ENCODE results near the gene SLC16A6. TPM values are rescaled to one million over a fixed set of nuclear protein-coding genes. Genes with fewer than 3 reads are reported as not detected.
A peak's percentile ranks its signal among the peaks of the same experiment; 100 is the strongest.
"Not testable (repeated sequence)": the region's sequence is repeated elsewhere in the genome, so short reads cannot be mapped to it uniquely, and the experiment has no call there.

Gene SLC16A6
- total RNA-seq, 1 donor from 2014 or later, result 0.23 TPM

- Mint-ChIP-seq H3K36me3 (ENCODE audit: low read depth) (no peaks in the 10 kb centered on the region), H3K27me3 (ENCODE audit: low read depth) (peaks cover 45% of the 10 kb centered on the region), H3K4me3 (peak overlapping the region; percentile 81), H3K4me1 (peaks cover 19% of the 10 kb centered on the region), H3K27ac (ENCODE audit: unreplicated experiment) (no peak overlapping the region), H3K9me3 (no peaks in the 10 kb centered on the region)
- TF ChIP-seq CTCF (conservative IDR thresholded peaks at IDR 0.05), result no peak
- no peak for DNase-seq (ENCODE audit: low read depth, low spot score)
These were observed 2.1 kb downstream of the SLC16A6 start for GRCh38 chr17:68288804-68289203.

DNA sequence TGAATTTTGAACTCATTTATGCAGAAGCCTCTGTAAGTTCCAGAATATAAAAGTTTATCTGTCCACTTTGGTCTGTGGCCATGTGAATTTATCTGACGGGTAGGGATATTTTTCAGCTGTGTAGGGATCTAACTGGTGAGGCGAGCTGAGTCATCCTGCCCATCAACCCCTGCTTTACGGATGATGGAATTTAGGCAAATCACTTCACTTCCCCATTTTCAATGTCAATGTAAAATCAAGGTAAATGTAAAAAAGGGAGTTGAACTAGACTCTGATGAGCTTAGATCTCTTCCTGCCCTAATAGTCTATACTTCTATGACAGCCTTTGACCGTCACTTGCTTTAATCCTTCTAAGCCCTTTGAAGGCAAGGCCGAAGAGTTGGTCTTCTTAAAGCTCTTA, 2.6 kb downstream of the SLC16A6 start:
- DNase-seq (ENCODE audit: low read depth, low spot score), result no peak
- Mint-ChIP-seq H3K4me1 (peaks cover 17% of the 10 kb centered on the region), H3K36me3 (ENCODE audit: low read depth) (no peaks in the 10 kb centered on the region), H3K9me3 (no peaks in the 10 kb centered on the region), H3K4me3 (peak overlapping the region; percentile 81), H3K27ac (ENCODE audit: unreplicated experiment) (no peak overlapping the region), H3K27me3 (ENCODE audit: low read depth) (peaks cover 45% of the 10 kb centered on the region)
- no peak for TF ChIP-seq CTCF (conservative IDR thresholded peaks at IDR 0.05)

DNA sequence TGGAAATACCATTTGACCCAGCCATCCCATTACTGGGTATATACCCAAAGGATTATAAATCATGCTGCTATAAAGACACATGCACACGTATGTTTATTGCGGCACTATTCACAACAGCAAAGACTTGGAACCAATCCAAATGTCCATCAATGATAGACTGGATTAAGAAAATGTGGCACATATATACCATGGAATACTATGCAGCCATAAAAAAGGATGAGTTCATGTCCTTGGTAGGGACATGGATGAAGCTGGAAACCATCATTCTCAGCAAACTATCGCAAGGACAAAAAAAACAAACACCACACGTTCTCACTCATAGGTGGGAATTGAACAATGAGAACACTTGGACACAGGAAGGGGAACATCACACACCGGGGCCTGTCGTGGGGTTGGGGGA, 9.0 kb downstream of the SLC16A6 start:
- DNase-seq (ENCODE audit: low read depth, low spot score); H3K4me1 Mint-ChIP-seq; H3K4me3 Mint-ChIP-seq; H3K36me3 Mint-ChIP-seq (ENCODE audit: low read depth); H3K27me3 Mint-ChIP-seq (ENCODE audit: low read depth); H3K27ac Mint-ChIP-seq (ENCODE audit: unreplicated experiment); H3K9me3 Mint-ChIP-seq: not testable (repeated sequence)

DNA sequence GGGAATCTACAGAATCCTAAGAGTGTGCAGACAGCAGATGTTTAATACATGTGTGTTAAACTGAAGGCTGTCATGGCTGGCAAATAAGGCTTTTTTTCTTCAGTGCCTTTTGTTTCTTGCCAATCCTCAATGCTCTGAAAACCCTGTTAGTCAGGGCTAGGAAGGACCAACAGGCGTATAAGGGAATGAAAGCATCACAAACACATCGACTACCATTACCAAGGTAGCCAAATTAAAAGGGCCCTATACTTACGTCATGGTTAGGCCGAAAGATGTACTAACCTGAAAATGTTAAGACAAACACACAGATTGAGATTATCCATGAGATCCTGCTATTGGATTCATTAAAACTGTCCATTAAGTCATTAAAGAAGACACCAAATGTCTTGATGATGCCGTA, 13.1 kb downstream of the SLC16A6 start:
- no peaks in the 10 kb centered on the region for H3K4me1 Mint-ChIP-seq
- H3K9me3 Mint-ChIP-seq, result peaks cover 9% of the 10 kb centered on the region
- H3K27ac Mint-ChIP-seq (ENCODE audit: unreplicated experiment), result no peak overlapping the region
- no peaks in the 10 kb centered on the region for H3K27me3 Mint-ChIP-seq (ENCODE audit: low read depth)
- no peak for DNase-seq (ENCODE audit: low read depth, low spot score)
- H3K4me3 Mint-ChIP-seq, result no peak overlapping the region
- peaks cover 9% of the 10 kb centered on the region for H3K36me3 Mint-ChIP-seq (ENCODE audit: low read depth)
- TF ChIP-seq CTCF (conservative IDR thresholded peaks at IDR 0.05), result no peak

DNA sequence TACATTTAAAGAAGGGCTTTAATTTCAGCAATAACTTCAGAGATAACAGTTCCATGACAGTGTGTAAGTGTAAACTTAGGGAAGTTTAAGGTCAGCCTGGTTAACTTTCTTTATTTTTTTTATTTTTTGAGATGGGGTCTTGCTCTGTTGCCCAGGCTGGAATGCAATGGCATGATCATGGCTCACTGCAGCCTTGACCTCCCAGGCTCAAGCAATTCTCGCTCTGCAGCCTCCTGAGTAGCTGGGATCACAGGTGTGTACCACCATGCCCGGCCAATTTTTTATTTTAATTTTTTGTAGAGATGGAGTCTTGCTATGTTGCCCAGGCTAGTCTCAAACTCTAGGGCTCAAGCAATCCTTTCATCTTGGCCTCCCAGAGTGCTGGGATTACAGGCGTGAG, 14.6 kb downstream of the SLC16A6 start:
- DNase-seq (ENCODE audit: low read depth, low spot score); H3K27me3 Mint-ChIP-seq (ENCODE audit: low read depth); H3K27ac Mint-ChIP-seq (ENCODE audit: unreplicated experiment); H3K4me3 Mint-ChIP-seq; H3K4me1 Mint-ChIP-seq; H3K9me3 Mint-ChIP-seq; H3K36me3 Mint-ChIP-seq (ENCODE audit: low read depth): not testable (repeated sequence)

DNA sequence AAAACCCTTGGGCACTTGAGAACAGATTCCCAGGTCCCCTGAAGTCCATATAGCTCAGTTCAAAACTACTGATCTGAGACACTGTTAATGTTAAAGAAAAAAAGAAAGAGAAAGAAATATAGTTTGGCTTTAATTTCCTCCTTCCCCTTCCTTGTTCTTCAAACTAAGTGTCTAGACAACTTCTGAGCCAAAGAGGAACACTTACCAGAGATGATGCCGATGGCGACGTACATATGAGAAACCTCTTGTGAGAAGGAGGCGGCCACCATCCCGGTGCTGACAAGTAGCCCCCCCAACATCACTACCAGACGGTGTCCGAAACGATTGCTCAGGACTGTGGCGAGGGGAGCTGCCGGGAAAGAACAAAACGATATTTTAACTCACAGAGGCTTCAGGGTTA, 17.2 kb downstream of the SLC16A6 start:
- H3K4me3 Mint-ChIP-seq, result no peak overlapping the region
- H3K27me3 Mint-ChIP-seq (ENCODE audit: low read depth), result no peaks in the 10 kb centered on the region
- no peak for DNase-seq (ENCODE audit: low read depth, low spot score)
- peaks cover 5% of the 10 kb centered on the region for H3K36me3 Mint-ChIP-seq (ENCODE audit: low read depth)
- H3K4me1 Mint-ChIP-seq, result no peaks in the 10 kb centered on the region
- no peak for TF ChIP-seq CTCF (conservative IDR thresholded peaks at IDR 0.05)
- peaks cover 5% of the 10 kb centered on the region for H3K9me3 Mint-ChIP-seq
- no peak overlapping the region for H3K27ac Mint-ChIP-seq (ENCODE audit: unreplicated experiment)

DNA sequence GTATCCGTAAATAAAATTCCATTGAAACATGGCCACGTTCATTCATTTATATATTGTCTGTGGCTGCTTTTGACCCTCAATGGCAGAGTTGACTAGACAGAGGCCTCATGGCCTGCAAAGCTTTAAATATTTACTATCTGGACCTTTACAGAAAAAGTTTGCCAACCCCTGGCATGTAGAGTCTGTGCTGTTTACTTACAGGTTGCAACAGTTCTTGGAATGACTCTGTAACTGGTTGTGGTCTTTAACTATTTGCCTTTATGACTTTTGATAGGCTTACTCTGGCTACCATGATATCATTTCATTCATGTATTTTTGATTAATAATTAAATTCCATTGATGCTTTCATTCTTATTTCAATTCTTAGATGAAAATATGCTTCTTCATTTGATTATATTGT, 25.1 kb downstream of the SLC16A6 start:
- H3K4me3 Mint-ChIP-seq; H3K27me3 Mint-ChIP-seq (ENCODE audit: low read depth); H3K9me3 Mint-ChIP-seq; H3K36me3 Mint-ChIP-seq (ENCODE audit: low read depth); DNase-seq (ENCODE audit: low read depth, low spot score); H3K4me1 Mint-ChIP-seq; H3K27ac Mint-ChIP-seq (ENCODE audit: unreplicated experiment): not testable (repeated sequence)
